Measurements from ENCODE around the gene ENTPD2. TPM values are rescaled to one million over a fixed set of nuclear protein-coding genes. Genes with fewer than 3 reads are reported as not detected.

ENTPD2 gene
- 0.19 and 0.51 TPM in 2 replicates for total RNA-seq
- long read RNA-seq: 0 reads

DNA sequence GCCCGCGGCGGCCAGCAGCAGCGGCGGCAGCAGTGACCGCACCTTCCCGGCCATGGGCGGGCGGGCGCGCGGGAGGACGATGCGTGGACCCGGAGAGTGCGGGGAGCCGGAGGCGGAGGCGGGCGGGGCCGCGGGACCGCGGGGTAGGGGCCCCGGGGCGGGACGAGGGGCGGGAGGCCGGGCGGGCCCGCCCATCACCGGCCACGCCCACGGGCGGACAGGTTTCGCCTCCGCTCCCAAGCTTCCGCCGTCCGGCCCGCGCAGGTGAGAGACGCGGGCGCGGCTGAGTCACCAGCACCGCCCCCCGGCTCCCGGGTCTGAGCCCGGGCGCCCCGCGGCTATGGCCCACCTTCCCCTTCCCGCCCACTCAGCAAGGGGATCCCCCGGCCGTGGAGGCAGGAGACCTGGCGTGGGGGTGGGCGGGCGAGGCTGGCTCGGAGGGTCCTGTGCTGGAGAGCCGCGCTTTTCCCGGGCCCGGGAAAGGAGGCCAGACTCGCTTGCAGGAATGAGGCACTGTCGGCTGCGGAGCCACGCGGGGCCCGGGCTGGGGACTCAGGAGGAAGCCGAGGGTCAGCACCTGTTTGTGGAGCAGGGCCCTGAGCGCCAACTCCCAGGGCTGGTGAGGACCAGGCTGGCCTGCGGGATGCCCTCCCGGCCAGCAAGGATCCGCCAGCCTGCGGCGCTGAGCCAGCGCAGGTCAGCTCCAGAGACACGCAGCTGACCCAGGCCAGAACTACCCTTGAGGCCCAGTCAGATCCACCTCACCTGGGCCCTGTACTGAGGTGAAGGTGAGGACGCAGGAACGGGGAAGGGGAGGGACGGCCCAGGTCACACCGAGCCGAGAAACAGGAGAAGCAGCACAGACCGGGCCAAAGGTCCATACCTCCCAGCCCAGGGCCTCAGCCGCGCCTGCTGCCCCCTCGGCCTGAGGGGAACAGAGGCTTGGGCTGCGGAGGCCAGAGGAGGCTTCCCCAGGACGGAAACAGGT, at the start of gene ENTPD2:
ENTPD2 (minus strand) TSS at position 118 of the 988 bp plus-strand sequence; CDS start at position 54, 64 bp downstream.
- Mint-ChIP-seq H3K27me3 (peaks cover 52% of the 10 kb centered on the region), H3K36me3 (ENCODE audit: insufficient read depth) (no peaks in the 10 kb centered on the region), H3K9me3 (ENCODE audit: low read depth) (no peaks in the 10 kb centered on the region), H3K4me1 (ENCODE audit: low read depth) (peaks cover 2% of the 10 kb centered on the region), H3K4me3 (ENCODE audit: low read depth) (peak within 1 kb of the TSS; percentile 16), H3K27ac (no peak within 1 kb of the TSS)
- TF ChIP-seq, protein P1, sequence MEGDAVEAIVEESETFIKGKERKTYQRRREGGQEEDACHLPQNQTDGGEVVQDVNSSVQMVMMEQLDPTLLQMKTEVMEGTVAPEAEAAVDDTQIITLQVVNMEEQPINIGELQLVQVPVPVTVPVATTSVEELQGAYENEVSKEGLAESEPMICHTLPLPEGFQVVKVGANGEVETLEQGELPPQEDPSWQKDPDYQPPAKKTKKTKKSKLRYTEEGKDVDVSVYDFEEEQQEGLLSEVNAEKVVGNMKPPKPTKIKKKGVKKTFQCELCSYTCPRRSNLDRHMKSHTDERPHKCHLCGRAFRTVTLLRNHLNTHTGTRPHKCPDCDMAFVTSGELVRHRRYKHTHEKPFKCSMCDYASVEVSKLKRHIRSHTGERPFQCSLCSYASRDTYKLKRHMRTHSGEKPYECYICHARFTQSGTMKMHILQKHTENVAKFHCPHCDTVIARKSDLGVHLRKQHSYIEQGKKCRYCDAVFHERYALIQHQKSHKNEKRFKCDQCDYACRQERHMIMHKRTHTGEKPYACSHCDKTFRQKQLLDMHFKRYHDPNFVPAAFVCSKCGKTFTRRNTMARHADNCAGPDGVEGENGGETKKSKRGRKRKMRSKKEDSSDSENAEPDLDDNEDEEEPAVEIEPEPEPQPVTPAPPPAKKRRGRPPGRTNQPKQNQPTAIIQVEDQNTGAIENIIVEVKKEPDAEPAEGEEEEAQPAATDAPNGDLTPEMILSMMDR (IDR thresholded peaks at IDR 0.05; ENCODE audit: unreplicated experiment): no peak
- no peak for DNase-seq (ENCODE audit: low spot score, unreplicated experiment)

DNA sequence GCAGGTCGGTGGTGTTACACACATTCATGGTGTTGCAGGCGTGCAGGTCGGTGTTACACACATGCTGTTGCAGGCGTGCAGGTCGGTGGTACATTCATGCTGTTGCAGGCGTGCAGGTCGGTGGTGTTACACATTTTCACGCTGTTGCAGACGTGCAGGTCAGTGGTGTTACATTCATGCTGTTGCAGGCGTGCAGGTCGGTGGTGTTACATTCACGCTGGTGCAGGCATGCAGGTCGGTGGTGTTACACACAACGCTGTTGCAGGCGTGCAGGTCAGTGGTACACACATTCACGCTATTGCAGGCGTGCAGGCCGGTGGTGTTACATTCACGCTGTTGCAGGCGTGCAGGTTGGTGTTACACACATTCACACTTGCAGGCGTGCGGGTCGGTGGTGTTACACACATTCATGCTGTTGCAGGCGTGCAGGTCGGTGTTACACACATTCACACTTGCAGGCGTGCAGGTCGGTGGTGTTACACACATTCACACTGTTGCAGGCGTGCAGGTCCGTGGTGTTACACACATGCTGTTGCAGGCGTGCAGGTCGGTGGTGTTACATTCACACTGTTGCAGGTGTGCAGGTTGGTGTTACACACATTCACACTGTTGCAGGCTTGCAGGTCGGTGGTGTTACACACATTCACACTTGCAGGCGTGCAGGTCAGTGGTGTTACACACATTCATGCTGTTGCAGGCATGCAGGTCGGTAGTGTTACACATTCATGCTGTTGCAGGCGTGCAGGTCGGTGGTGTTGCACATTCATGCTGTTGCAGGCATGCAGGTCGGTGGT, 49.5 kb upstream of the ENTPD2 start:
- Mint-ChIP-seq H3K27ac (no peak overlapping the region), H3K9me3 (ENCODE audit: low read depth) (no peaks in the 10 kb centered on the region), H3K27me3 (no peaks in the 10 kb centered on the region), H3K36me3 (ENCODE audit: insufficient read depth) (peaks cover 20% of the 10 kb centered on the region), H3K4me3 (ENCODE audit: low read depth) (no peak overlapping the region), H3K4me1 (ENCODE audit: low read depth) (no peaks in the 10 kb centered on the region)
- TF ChIP-seq, protein P1 (IDR thresholded peaks at IDR 0.05; ENCODE audit: unreplicated experiment): no peak
- no peak for DNase-seq (ENCODE audit: low spot score, unreplicated experiment)

DNA sequence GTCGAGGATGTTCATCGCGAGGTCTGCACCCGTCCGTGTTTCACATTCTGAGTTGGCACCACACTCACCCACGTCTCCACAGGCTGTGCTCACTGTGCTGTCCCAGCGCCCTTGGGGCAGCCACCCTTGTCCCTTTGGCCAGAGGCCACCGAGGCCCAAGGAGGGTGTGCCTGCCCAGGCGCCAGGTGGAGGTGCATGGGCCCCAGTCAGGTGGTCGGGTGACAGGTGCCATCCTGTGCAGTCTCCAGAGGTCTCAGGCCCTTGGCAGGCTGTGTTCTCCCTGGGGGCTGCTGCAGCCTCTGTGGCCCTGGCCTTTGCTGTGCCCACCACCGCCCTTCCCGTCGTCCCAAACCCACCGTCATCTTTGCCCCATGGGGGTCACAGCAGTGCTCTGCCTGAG, 45.4 kb upstream of the ENTPD2 start:
- peaks cover 11% of the 10 kb centered on the region for H3K36me3 Mint-ChIP-seq (ENCODE audit: insufficient read depth)
- H3K4me1 Mint-ChIP-seq (ENCODE audit: low read depth): no peaks in the 10 kb centered on the region
- H3K27me3 Mint-ChIP-seq: no peaks in the 10 kb centered on the region
- no peak overlapping the region for H3K4me3 Mint-ChIP-seq (ENCODE audit: low read depth)
- DNase-seq (ENCODE audit: low spot score, unreplicated experiment): no peak
- H3K9me3 Mint-ChIP-seq (ENCODE audit: low read depth): no peaks in the 10 kb centered on the region
- no peak overlapping the region for H3K27ac Mint-ChIP-seq
- TF ChIP-seq, protein P1 (IDR thresholded peaks at IDR 0.05; ENCODE audit: unreplicated experiment): no peak

DNA sequence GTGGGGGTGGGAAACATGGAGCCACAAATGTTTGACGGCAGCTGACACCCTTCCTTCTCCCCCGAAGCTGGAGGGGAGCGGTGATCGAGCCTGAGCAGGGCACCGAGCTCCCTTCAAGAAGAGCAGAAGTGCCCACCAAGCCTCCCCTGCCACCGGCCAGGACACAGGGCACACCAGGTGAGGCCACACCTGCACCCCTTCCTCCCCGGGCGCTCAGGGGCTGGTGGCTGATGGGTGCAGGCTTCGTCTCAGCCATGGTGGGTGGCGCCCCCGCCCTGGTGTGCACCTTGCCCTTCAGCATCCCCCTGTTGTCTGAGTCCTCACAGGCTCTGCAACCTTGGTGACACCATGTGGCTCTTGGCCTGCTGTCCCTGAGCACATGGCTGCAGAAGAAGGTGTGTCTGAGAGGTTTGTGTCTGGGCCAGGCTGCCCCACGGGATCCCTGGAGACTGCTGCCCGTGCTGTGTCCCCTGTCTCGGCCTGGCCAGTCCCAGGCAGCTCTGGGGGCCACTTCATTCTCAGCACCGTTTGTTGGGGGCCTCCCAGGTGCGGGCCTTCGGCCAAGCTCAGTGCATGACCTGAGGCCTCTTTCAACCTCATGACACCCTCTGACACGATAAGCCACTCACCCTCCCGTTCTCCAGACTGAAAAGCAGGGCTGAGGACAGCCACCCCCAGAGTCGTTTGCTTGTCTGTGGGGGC, 44.1 kb upstream of the ENTPD2 start:
- Mint-ChIP-seq H3K27ac (no peak overlapping the region), H3K36me3 (ENCODE audit: insufficient read depth) (peaks cover 6% of the 10 kb centered on the region), H3K9me3 (ENCODE audit: low read depth) (no peaks in the 10 kb centered on the region), H3K4me3 (ENCODE audit: low read depth) (no peak overlapping the region), H3K27me3 (no peaks in the 10 kb centered on the region), H3K4me1 (ENCODE audit: low read depth) (no peaks in the 10 kb centered on the region)
- no peak for DNase-seq (ENCODE audit: low spot score, unreplicated experiment)
- TF ChIP-seq, protein P1 (IDR thresholded peaks at IDR 0.05; ENCODE audit: unreplicated experiment): no peak

Data from progenitor cell of endocrine pancreas (in vitro differentiated cells).